B cell (primary cell): ENCODE data around the gene IRF9. TPM values are rescaled to one million over a fixed set of nuclear protein-coding genes. Genes with fewer than 3 reads are reported as not detected.

Source experiments
- ATAC-seq: fragments of 200-7000 bp; cut with Tn5 transposase; one replicate; pipeline ENCODE4 v1.10.0; 2021; ENCODE audit warnings: low read depth, mild to moderate bottlenecking, moderate number of reproducible peaks, moderate library complexity
- CTCF ChIA-PET: fragments of 350-600 bp; sonication (Branson Sonifier 250); formaldehyde crosslinking; loops from one replicate; lab custom pipeline; 2021; ENCODE audit warnings: antibody characterized with exemption, inconsistent platforms; lab: Charles Lee
- POLR2A ChIA-PET: fragments of 350-600 bp; sonication (Branson Sonifier 250); formaldehyde crosslinking; loops from one replicate; lab custom pipeline; 2021; ENCODE audit warnings: antibody characterized with exemption; lab: Charles Lee
- DNase-seq: peaks from one replicate; pipeline ENCODE4 v3.0.0; 2013
- H2AFZ ChIP-seq: 2 replicates; pipeline ENCODE4 v1.6.1; 2012; ENCODE audit warnings: mild to moderate bottlenecking, low read depth, low read length; ENCODE audit not compliant: insufficient read depth, poor library complexity, severe bottlenecking
- H3K27ac ChIP-seq, 2 donors: 1 replicate in 1 of 2; 2 replicates in 1 of 2; pipeline ENCODE4 v1.5.1; 2012 to 2013; ENCODE audit warnings: low read length in 2 of 2, mild to moderate bottlenecking in 2 of 2, moderate library complexity in 1 of 2
- H3K27me3 ChIP-seq, 4 experiments: fragments of 200-600 bp in 1 of 4; sonication (generic) in 1 of 4; replicated peaks in 1 of 4; 1 replicate in 2 of 4; 2 replicates in 2 of 4; pipeline versions ENCODE4 v1.6.1 to v1.7.0; 2013 to 2016; ENCODE audit warnings: low read length in 3 of 4, mild to moderate bottlenecking in 2 of 4, mixed read lengths in 1 of 4, moderate library complexity in 1 of 4; ENCODE audit not compliant: insufficient read depth in 4 of 4, control insufficient read depth in 3 of 4; ENCODE audit errors: control extremely low read depth in 1 of 4
- H3K36me3 ChIP-seq, 2 experiments: replicated peaks in 1 of 2; 1 replicate in 1 of 2; 2 replicates in 1 of 2; pipeline versions ENCODE4 v1.6.1 to v1.7.1; 2013; ENCODE audit warnings: low read length in 1 of 2; ENCODE audit not compliant: insufficient read depth in 2 of 2, control insufficient read depth in 1 of 2; ENCODE audit errors: control extremely low read depth in 1 of 2, extremely low read depth in 1 of 2
- H3K4me1 ChIP-seq, 2 donors: fragments of 200-600 bp in 1 of 2; sonication (generic) in 1 of 2; 1 replicate in 1 of 2; 2 replicates in 1 of 2; pipeline versions ENCODE4 v1.5.1 to v1.6.1; 2013 to 2017; ENCODE audit warnings: low read length in 2 of 2; ENCODE audit not compliant: control insufficient read depth in 2 of 2, insufficient read depth in 2 of 2
- H3K4me2 ChIP-seq: replicated peaks from 2 replicates; pipeline ENCODE3; 2012; ENCODE audit warnings: mild to moderate bottlenecking, low read depth, low read length; ENCODE audit not compliant: poor library complexity, severe bottlenecking
- H3K4me3 ChIP-seq, 5 experiments: fragments of 200-600 bp in 1 of 5; sonication (generic) in 1 of 5; 1 replicate in 3 of 5; 2 replicates in 2 of 5; pipeline versions ENCODE4 v1.5.1 to v1.7.0; 2011 to 2016; ENCODE audit warnings: low read length in 4 of 5, mild to moderate bottlenecking in 4 of 5, low read depth in 2 of 5, control low read depth in 1 of 5, moderate library complexity in 1 of 5; ENCODE audit not compliant: insufficient read depth in 1 of 5; ENCODE audit errors: control extremely low read depth in 1 of 5, extremely low read depth in 1 of 5
- H3K79me2 ChIP-seq: fragments of 200-600 bp; sonication (generic); one replicate; pipeline ENCODE4 v1.6.0; 2016; ENCODE audit warnings: low read length; ENCODE audit not compliant: control insufficient read depth, insufficient read depth
- H3K9ac ChIP-seq: fragments of 200-600 bp; sonication (generic); 2 replicates; pipeline ENCODE4 v1.6.1; 2017; ENCODE audit warnings: mild to moderate bottlenecking, low read length, moderate library complexity
- H3K9me3 ChIP-seq, 3 donors: one replicate each; pipeline versions ENCODE4 v1.6.1 to v1.7.1; 2013; ENCODE audit warnings: low read length in 2 of 3; ENCODE audit not compliant: control insufficient read depth in 2 of 3, insufficient read depth in 1 of 3; ENCODE audit errors: control extremely low read depth in 1 of 3
- H4K20me1 ChIP-seq: 2 replicates; pipeline ENCODE4 v1.6.0; 2012; ENCODE audit warnings: mild to moderate bottlenecking, low read length; ENCODE audit not compliant: insufficient read depth, control insufficient read depth, poor library complexity, severe bottlenecking
- H3K27ac Mint-ChIP-seq: one replicate; pipeline ENCODE4 v1.8.0; 2021; ENCODE audit warnings: mixed read lengths
- H3K27me3 Mint-ChIP-seq: one replicate; pipeline ENCODE4 v1.8.0; 2021; ENCODE audit warnings: mixed read lengths
- H3K4me1 Mint-ChIP-seq: one replicate; pipeline ENCODE4 v1.8.0; 2021; ENCODE audit warnings: mixed read lengths
- H3K4me3 Mint-ChIP-seq: one replicate; pipeline ENCODE4 v1.8.0; 2021; ENCODE audit warnings: mixed read lengths
- H3K9me3 Mint-ChIP-seq: one replicate; pipeline ENCODE4 v1.8.0; 2022; ENCODE audit warnings: mixed read lengths; ENCODE audit not compliant: insufficient read depth
- CTCF ChIP-seq: fragments of 200-600 bp; IDR thresholded peaks from one replicate; pipeline ENCODE4 v1.8.0; 2022; ENCODE audit warnings: antibody characterized with exemption, mild to moderate bottlenecking
- EZH2 ChIP-seq: IDR thresholded peaks from 2 replicates; pipeline ENCODE4 v1.6.1; 2012; ENCODE audit warnings: borderline replicate concordance, low read depth, mild to moderate bottlenecking, moderate library complexity, low read length; ENCODE audit not compliant: insufficient read depth, poor library complexity, severe bottlenecking
- WGBS: methylation state at CpG from one replicate; pipeline ENCODE4 v1.1.5; 2013; ENCODE audit warnings: missing lambda C conversion rate; ENCODE audit not compliant: insufficient coverage; 5-methylcytosine and 5-hydroxymethylcytosine counted together
- intact Hi-C: fragments of 100-400 bp; cut with micrococcal nuclease; formaldehyde crosslinking; loops from one replicate; pipeline ENCODE4 v1.10.0; 2022
- polyA plus RNA-seq: library from polyadenylated mRNA; depleted of rRNA; stranded (reverse); fragments of >200 nt; gene quantifications from 2 replicates; pipeline ENCODE4 v1.2.3, GENCODE V29; 2012
- total RNA-seq, 2 donors: library from RNA; stranded (reverse); fragments of 120-200 nt in 1 of 2; gene quantifications; 1 replicate in 1 of 2; 2 replicates in 1 of 2; pipeline versions ENCODE4 v1.2.3 to v1.2.4, GENCODE V29; 2013 to 2022

IRF9 gene
- total and polyA plus RNA-seq, 2 donors (not counting 1 experiment from before 2014, with no cell fraction given), result 191 to 269 TPM

GRCh38 chr14:24135834-24136683 lies 25.0 kb upstream of the IRF9 start, which contains the start of gene PSME1:
PSME1 (plus strand) TSS chr14:24136194; CDS start chr14:24136263, 69 bp downstream.
- Histone ChIP-seq H3K36me3 (peaks cover 0 to 27% of the 10 kb centered on the region in 2 experiments), H3K4me1 (peaks cover 33 to 44% of the 10 kb centered on the region in 2 donors), H2AFZ (peak within 1 kb of the TSS; percentile 96), H3K79me2 (peaks cover 51% of the 10 kb centered on the region), H3K9ac (peak within 1 kb of the TSS; percentile 97), H3K9me3 (no peaks in the 10 kb centered on the region), H3K4me2 (peak within 1 kb of the TSS; percentile 90), H3K4me3 (peak within 1 kb of the TSS; percentile 54 to 96 (median 78)), H3K27me3 (no peaks in the 10 kb centered on the region), H4K20me1 (peaks cover 16% of the 10 kb centered on the region), H3K27ac (peak within 1 kb of the TSS; percentile 87 to 97)
- Mint-ChIP-seq H3K9me3 (no peaks in the 10 kb centered on the region), H3K27me3 (no peaks in the 10 kb centered on the region), H3K27ac (peak within 1 kb of the TSS; percentile 94), H3K4me1 (peaks cover 57% of the 10 kb centered on the region), H3K4me3 (peak within 1 kb of the TSS; percentile 92)
- ChIA-PET POLR2A (interaction anchor here (0.5 to 3.3 kb wide), 19 partner anchors 9 to 295 kb away, joined by 3 to 49 read pairs (median 3); partner anchors contain the start of genes CHMP4A, DCAF11, IPO4 and IRF9), CTCF (interaction anchor here (0.7 to 4.6 kb wide), 11 partner anchors 9 to 197 kb away, joined by 3 to 43 read pairs (median 6); partner anchors contain the start of genes DCAF11, IRF9, MDP1 and NRL)
- intact Hi-C loops, result loop anchor here (1.0 to 2.0 kb wide), 6 partner anchors 10 to 106 kb away; partner anchors contain the start of genes DCAF11, IRF9, NRL and PCK2
- ATAC-seq (peak; percentile 97), DNase-seq (peak; percentile 96)
- WGBS, result under 1% methylated on average over 67 of the region's 75 CpGs
- TF ChIP-seq CTCF (no peak), EZH2 (no peak)
